ENCODE results near the gene POLD2.

POLD2 gene

GRCh38 chr7:44112997-44113763 lies 10.2 kb downstream of the POLD2 start:
- no peak for DNase-seq

GRCh38 chr7:44112231-44112996 lies 10.9 kb downstream of the POLD2 start:
- no peak for DNase-seq

GRCh38 chr7:44111761-44112160 lies 11.6 kb downstream of the POLD2 start:
- DNase-seq = no peak

- no peak for DNase-seq
Observed at GRCh38 chr7:44110719-44111635, 12.4 kb downstream of the POLD2 start.

DNA sequence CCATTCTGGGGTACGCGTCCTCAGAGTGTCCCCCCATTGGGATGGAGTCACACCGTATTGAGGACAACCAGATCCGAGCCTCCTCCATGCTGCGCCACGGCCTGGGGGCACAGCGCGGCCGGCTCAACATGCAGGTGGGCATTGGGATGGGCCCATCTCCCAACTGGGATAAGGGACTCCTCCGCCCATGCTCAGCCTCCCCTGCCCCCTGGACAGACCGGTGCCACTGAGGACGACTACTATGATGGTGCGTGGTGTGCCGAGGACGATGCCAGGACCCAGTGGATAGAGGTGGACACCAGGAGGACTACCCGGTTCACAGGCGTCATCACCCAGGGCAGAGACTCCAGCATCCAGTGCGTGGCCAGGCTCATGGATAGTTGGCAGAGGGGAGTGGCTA lies 13.4 kb downstream of the POLD2 start:
- no peak for DNase-seq

- DNase-seq = no peak
Observed at GRCh38 chr7:44108768-44109750, 14.3 kb downstream of the POLD2 start.

- DNase-seq = no peak
Observed at GRCh38 chr7:44107961-44108767, 15.2 kb downstream of the POLD2 start.

DNA sequence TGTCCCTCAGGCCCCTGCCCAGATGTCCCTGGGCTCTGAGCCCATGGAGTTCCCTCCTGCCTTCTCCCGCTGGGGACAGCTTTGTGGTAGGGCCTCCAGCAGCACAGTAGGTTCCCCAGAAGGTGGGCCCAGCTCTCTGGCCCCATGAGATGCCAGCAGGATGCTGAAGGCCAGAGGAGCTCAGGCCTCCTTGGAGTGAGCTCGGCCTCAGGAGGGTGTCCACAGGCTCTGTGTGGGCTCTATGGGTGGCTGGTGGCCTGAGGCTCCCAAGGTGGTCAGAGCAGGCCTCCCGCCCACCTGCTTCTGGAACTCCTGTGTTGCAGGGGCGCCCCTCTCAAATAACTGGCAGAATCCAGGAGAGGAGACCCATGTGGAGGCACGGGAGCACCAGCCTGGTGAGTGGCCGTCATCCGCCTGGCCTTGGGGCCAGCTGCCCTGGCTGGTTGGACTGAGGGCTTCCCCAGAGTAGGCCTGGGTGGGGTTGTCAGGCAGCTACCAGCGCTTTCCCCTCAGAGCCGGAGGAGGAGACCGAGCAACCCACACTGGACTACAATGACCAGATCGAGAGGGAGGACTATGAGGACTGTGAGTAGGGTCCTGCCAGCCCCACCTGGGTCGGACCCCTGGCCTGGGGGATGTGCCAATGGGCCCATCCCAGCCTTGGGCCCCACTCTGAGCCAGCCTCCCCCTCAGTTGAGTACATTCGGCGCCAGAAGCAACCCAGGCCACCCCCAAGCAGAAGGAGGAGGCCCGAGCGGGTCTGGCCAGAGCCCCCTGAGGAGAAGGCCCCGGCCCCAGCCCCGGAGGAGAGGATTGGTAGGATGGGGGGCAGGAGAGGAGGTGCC lies 16.0 kb downstream of the POLD2 start:
- no peak for DNase-seq

GRCh38 chr7:44106311-44107065 lies 16.9 kb downstream of the POLD2 start:
- no peak for DNase-seq

DNA sequence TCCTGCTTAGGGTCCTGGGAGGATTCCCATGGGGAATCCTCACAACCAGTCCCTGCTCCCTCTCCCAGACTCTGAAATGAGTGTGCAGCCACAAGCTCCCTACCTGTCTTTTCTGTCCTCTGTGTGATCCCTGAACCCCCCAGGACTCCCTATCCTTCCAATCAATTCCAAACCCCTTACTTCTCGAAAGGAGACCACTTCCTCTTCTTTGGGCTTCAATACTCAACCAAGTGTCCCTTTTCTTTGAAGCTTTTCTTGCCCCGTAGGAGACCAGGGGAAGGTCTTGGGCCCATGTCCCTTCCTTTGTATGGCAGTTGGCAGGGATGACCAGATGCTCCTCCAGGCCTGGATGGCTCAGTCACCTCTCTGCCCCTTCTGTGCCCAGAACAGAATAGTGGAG lies 17.5 kb downstream of the POLD2 start:
- DNase-seq = no peak

DNA sequence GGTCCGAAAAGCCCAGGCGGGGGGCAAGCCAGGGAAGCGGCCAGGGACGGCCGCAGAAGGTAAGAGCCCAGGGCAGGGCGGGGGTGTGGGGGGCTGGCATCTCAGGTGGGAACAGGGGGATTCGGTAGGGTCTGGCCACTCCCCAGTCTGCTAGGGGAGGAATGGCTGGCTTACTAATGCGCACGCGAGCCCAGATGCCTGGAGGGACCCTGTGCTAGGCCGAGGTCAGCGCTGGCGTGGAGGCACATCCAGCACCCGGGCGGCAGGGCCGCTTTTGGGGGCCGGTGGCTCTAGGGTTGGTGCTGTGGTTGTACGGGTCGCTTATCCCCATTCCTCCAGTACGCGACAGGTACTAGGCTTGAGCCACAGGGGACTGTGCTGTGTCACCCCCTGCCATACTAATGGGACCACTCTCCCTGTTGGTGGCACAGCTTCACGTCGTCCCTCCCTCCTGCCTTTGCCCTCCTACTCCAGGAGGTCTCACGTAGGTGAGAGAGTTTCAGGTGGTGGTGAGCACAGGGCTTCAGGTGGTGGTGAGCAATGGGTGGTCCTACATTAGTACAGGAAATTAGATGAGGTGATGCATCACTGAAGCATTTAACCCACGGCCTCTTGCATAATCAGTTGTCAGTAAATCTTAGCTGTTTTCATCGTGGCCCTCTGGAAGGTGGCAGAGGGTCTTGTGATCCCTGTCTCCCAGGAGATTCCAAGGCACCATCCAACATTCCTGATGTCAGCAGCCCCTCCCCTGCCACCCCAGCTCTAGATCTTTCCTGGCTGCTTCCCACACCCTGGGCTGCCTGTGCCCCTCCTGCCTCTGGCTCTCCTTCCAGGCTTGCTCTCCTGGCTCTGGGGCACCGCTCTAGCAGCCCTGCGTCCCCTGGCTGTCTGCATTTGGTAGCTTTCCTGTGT lies 18.2 kb downstream of the POLD2 start:
- no peak for DNase-seq

DNA sequence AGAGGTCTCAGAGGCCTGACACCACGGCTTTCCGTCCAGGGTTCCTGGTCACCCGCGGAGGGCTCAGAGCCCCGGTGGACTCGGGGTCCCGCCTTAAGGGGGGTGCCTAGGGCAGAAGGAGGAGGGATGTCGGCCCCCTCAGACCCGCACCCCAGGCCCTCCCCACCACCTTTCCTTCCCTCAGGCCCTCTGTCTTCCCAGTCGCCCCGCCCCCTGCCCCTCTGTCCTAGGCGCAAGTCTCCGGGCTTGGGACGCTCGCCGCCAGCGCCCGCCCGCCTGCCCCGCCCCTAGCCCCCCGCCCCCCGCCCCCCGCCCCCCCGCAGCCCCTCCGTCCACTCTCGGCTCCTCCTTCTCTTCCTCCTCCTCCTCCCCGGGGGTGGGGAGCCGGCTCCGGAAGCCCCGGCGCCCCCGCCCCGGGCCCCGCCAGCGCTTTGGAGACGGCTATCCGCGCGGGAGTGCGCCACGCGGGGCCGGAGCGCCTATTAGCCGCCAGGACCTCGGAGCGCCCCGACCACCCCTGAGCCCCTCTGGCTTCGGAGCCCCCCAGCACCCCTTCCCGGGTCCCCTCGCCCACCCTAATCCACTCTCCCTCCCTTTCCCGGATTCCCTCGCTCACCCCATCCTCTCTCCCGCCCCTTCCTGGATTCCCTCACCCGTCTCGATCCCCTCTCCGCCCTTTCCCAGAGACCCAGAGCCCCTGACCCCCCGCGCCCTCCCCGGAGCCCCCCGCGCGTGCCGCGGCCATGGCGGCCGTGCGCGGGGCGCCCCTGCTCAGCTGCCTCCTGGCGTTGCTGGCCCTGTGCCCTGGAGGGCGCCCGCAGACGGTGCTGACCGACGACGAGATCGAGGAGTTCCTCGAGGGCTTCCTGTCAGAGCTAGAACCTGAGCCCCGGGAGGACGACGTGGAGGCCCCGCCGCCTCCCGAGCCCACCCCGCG lies 19.2 kb downstream of the POLD2 start, which contains the start of gene AEBP1:
Gene AEBP1 (plus strand): TSS at position 423 of the 937 bp plus-strand sequence. CDS start 321 bp downstream, at position 744.
- DNase-seq = no peak

DNA sequence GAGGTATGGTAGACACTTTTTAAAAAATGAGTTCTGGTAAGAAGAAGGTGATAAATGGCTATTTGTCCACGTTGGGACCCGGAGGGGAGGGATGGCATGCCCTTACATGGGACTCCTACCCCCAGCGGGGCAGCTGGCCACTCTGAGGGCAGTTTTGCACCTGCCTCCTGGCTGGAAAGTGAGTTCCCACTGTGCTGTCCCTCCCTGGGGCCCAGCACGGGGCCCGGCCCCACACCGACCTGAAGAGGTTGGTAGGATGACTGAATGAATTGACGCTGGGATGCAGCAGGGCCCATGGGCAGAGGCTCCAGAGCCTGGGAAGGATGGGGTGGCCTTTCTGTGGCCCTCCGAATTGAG lies 19.8 kb downstream of the POLD2 start:
- no peak for DNase-seq

GRCh38 chr7:44102846-44103565 lies 20.3 kb downstream of the POLD2 start:
- no peak for DNase-seq

- no peak for DNase-seq
Observed at GRCh38 chr7:44101966-44102845, 21.1 kb downstream of the POLD2 start.

Measured in AML-193 (cell line).